Fibroblast of gingiva (primary cell): ENCODE data around the gene TOM1L1.
"Not testable (repeated sequence)": the region's sequence is repeated elsewhere in the genome, so short reads cannot be mapped to it uniquely, and the experiment has no call there.

Source experiments
- DNase-seq: peaks from one replicate; pipeline ENCODE4 v3.0.0-alpha.2; 2011; ENCODE audit warnings: low read depth

The TOM1L1 gene, protein sequence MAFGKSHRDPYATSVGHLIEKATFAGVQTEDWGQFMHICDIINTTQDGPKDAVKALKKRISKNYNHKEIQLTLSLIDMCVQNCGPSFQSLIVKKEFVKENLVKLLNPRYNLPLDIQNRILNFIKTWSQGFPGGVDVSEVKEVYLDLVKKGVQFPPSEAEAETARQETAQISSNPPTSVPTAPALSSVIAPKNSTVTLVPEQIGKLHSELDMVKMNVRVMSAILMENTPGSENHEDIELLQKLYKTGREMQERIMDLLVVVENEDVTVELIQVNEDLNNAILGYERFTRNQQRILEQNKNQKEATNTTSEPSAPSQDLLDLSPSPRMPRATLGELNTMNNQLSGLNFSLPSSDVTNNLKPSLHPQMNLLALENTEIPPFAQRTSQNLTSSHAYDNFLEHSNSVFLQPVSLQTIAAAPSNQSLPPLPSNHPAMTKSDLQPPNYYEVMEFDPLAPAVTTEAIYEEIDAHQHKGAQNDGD

DNA sequence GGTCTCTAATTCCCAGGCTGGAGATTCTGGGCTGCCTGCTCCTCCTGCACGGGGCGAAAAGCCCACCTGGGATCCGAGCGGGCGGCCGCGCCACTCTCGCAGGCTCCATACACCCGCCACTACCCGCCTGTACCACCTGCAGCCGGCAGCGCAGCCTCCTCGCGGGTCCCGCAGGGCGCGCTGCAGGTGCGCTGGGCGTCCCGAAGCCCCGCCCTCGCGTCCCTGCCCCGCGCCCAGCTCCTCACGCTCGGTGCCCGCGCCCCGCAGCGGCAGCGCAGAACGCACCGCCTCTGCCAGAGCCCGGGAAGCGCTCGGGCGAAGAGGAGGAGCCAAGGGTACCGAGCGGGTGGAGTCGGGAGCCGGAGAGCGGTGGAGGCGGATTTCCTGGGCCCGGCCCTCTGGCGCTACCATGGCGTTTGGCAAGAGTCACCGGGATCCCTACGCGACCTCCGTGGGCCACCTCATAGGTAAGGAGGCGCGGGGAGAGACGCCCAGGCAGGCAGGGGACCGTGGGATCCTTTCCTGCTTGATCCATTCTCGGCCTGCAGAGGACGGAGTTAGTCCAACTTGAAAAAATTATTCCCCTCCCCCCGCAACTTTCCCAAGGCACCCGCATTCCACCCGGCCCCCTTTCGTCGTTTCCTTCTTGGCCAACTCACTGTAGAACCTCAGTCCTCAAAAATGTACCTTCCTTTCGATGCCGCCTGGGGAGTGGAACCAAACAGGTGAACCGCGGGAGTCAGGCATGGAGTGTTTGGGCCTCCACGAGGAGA, at the start of gene TOM1L1:
Gene TOM1L1 (plus strand): TSS at position 396 of the 773 bp plus-strand sequence. CDS start 14 bp downstream, at position 410.
- DNase-seq = peak; percentile 71

GRCh38 chr17:54859187-54859586, 41.5 kb upstream of the TOM1L1 start:
- DNase-seq = no peak

DNA sequence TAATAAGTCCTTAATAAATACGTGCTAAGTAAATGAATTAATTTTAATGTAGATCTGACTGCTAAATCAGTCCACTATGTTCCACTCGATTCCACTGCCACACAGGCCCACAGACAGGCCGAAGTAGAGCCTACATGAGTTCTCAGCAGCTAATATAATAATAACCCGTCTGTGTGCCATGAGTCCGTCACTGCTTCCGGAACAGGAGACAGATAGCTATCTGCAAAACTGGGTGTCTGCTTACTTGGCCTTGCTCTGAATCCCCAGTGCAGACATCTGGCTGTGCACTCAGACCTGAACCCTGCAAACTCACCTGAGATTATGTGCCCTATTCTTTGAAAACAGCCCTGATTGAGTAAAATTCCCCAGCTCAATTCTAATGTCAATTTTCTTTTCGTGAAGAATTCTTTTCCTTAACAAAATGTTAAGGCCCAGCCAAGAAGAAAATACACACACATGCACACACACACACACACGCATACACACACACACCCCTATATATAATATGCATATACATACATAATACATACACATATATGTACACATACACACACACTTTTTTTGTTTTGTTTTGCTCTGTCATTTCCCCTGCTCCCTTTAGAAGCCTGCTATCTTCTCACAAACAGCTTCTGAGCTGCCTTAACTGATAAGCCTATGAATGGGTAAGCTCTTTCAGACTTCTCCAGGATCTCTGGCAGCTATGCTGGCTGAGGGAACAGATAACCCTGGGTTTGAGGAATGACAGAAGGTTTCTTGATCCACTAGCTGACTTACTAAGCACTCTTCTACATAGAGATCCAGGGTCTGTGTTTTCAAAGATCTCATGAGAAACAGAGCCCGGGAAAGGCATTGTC, 39.8 kb upstream of the TOM1L1 start:
- no peak for DNase-seq

GRCh38 chr17:54861471-54861983, 39.1 kb upstream of the TOM1L1 start:
- DNase-seq = no peak

DNA sequence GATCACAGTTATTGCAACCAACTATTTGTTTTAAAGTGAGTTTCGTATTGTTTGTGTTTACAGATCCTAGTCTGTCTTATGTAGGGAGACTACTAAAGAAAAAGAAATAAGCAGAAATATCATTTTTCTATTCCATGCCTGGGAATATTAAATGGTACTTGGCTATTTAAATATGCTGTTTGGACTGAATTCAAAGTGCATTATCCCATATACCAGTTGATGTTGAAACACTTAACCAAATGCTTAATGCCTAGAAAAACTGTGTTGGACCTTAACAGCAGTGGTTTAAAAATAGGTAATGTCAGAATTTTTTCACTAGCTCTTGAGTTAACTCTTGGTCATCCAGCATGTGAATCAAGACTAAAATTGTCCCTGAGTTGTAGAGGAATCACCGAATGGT, 37.5 kb upstream of the TOM1L1 start:
- DNase-seq = no peak

GRCh38 chr17:54864070-54864469, 36.6 kb upstream of the TOM1L1 start:
- no peak for DNase-seq

DNA sequence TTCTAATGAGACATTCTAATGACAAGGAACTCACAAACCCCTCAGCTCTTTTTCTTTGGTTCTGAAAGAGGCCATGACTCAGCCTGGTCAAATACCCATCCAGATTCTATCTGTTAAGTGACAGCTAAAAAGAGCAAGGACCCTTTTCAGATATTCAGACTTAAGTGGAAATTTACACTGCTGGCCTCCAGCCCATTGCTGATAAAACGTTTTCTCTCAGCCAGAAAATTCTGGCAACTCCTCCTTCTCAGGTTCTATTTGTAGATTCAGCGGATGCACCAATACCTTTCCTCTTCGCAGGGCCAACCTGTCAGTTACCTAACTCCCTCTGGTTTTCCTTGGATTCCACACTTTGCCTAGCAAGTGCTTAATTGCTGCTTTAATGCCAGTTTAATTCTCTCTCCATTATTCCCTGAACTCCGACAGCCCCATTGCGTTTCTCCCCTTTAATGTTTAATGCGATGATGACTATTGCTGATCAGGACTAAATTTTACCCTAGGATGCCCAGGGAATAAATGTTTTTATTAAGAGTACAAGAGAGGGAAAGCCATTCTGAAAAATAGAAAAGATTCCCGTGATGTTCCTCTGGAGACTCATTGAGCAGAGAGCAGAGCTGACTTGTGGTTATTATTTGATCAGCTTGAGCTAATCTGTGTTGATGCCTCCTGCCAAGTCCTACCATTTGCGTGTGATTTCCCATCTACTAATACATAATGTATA, 35.9 kb upstream of the TOM1L1 start:
- DNase-seq = no peak

- DNase-seq = no peak
Observed at GRCh38 chr17:54867634-54868033, 33.0 kb upstream of the TOM1L1 start.

GRCh38 chr17:54870671-54871175, 29.9 kb upstream of the TOM1L1 start:
- DNase-seq = no peak

DNA sequence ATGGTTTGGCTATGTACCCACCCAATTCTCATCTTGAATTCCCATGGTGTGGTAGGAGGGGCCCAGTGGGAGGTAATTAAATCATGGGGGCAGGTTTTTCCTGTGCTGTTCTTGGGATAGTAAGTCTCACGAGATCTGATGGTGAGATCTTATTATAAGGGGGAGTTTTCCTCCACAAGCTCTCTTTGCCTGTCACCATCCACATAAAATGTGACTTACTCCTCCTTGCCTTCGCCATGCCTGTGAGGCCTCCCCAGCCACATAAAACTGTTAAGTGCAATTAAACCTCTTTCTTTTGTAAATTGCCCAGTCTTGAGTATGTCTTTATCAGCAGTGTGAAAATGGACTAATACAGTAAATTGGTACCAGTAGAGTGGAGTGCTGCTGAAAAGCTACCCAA, 24.7 kb upstream of the TOM1L1 start:
- DNase-seq = not testable (repeated sequence)

- no peak for DNase-seq
Observed at GRCh38 chr17:54876656-54877195, 23.9 kb upstream of the TOM1L1 start.

DNA sequence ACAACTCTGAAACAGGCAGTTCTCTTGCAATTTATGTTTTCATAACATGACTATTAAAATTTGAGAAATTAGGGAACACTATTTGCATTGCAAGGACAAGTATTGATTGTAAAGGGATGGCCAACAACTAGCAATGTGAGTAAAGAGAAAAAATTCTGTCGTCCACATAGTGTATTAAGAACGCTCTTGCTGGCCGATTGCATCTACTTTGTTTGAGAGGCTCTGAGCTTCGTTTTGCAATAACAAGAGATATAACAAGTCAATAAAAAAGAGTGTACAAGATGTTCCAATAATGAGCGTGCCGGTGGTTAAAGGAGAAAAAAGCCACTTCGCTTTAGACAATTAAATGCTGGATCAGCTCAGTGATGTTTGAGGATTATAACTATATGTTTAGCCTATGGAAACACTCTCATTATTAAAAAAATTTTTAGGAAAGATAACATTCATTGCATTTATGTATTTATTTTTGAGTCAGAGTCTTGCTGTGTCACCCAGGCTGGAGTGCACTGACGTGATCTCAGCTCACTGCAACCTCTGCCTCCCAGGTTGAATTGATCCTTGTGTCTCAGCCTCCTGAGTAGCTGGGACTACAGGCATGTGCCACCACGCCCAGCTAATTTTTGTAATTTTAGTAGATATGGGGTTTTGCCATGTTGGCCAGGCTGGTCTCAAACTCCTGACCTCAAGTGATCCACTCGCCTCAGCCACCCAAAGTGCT, 19.2 kb upstream of the TOM1L1 start:
- no peak for DNase-seq

DNA sequence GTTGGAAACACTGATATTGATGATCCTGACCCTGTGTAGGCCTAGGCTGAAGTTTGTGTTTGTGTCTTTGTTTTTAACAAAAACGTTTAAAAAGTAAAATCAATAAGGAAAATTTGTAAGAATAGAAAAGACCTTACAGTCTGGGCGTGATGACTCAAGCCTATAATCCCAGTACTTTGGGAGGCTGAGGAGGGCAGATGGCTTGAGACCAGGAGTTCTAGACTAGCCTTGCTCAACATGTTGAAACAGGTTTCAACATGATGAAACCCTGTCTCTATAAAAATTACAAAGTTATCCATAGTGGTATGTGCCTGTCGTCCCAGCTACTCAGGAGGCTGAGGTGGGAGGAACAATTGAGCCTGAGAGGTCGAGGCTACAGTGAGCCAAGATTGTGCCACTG, 18.3 kb upstream of the TOM1L1 start:
- no peak for DNase-seq

DNA sequence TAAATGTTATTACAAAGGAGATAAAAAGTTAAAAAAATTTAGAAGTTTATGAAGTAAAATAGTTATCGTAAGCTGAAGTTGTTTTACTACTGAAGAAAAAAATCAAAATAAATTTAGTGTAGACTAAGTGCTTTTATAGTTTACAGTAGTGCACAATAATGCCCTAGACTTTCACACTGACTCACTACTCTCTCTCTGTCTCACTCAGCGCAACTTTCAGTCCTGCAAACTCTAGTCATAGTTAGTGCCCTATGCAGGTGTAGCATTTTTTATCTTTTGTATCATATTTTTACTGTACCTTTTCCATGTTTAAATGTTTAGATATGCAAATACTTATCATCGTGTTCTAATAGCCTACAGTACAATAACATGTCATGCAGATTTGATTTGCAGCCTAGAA, 17.7 kb upstream of the TOM1L1 start:
- DNase-seq = no peak

- no peak for DNase-seq
Observed at GRCh38 chr17:54883939-54884338, 16.7 kb upstream of the TOM1L1 start.

DNA sequence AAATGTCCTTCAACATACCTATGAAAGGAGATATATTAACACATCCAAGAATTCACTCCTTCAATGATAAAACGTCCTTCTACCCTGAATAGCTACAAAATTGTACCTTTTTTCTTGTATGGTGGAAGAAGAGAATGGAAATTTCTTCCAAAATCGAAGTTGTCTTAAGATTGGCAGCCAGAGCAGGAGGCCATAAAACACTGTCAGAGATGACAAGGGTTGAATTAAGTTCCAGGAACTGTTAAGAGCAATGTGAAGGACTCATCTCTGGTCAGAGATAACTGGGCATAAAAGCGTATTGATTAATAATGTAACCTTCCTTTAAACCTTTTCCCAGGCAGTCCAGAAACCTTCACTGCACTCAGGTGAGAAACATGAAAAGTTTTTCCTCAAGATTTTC, 12.9 kb upstream of the TOM1L1 start:
- DNase-seq = no peak

DNA sequence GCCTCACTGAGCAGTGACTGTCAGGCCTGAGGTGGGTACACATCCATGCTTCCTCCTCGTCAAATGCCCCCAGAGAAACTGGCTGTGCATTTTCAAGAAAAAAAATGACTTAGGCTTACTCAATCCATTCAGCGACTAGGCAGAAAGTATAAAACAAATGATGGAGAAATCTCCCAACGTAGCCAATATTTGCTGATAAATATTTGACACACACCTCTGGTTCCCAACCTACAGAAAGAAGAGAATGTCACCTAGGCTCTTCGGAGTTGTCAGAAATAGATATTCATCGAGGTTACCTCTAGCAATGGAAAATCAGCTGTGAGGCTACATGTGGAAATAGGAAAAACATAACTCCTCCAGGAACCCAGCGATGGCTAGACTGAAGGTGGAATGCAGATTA, 12.4 kb upstream of the TOM1L1 start:
- no peak for DNase-seq

DNA sequence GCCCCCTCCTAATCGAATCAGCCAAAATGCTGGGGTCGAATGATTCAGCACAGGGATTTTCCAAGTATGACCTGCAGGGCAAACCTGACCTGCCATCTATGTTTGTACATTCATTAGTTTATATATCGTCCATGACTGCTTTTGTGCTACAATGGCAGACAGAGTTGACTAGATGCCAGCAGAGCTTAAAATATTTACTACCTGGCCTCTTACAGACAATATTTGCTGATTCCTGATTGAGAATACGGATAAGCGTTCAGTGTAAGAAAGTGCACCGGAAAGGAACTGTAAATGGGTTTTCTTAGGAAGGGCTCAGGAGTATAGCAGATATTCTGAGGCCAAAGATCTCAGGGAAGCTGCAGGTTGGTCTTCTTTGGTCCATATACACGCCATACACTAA, 11.7 kb upstream of the TOM1L1 start:
- no peak for DNase-seq

- peak; percentile 56 for DNase-seq
Observed at GRCh38 chr17:54891176-54891821, 9.4 kb upstream of the TOM1L1 start.

GRCh38 chr17:54892360-54892759, 8.3 kb upstream of the TOM1L1 start:
- DNase-seq = no peak
